Measurements from ENCODE around the gene SYCE3. TPM values are rescaled to one million over a fixed set of nuclear protein-coding genes. Genes with fewer than 3 reads are reported as not detected.

SYCE3 gene
- total RNA-seq, 2 experiments from 2014 or later, result 0.87 to 1.0 TPM

DNA sequence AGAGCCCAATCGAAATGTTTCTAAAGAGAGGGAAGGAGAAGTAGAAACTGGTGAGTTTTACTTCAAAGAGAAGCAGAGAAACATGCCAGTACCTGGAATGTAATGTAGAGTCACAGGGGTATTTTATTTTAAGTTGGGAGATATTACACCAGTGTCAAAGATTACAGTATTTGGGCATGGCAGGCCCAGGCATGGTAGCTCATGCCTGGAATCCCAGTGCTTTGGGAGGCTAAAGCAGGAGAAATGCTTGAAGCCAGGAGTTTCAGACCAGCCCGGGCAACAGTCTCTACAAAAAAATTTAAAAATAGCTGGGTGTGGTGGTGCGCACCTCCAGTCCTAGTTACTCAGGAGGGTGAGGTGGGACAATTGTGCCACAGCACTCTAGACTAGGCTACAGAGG lies 2.7 kb downstream of the SYCE3 start:
- Mint-ChIP-seq H3K4me1 (ENCODE audit: low read depth) (peaks cover 15% of the 10 kb centered on the region), H3K36me3 (no peaks in the 10 kb centered on the region), H3K4me3 (no peak overlapping the region), H3K9me3 (no peaks in the 10 kb centered on the region), H3K27ac (no peak overlapping the region), H3K27me3 (no peaks in the 10 kb centered on the region)
- ChIA-PET POLR2A (interaction anchor here (1.4 kb wide), 2 partner anchors 34 to 51 kb away, joined by 3 to 4 read pairs; partner anchors contain the start of gene SCO2), CTCF (interaction anchor here (0.6 to 1.3 kb wide), 2 partner anchors 34 to 36 kb away, joined by 3 to 5 read pairs; partner anchors contain the start of gene SCO2)
- no peak for DNase-seq
- intact Hi-C loops (cut with micrococcal nuclease), result loop anchor here (10.0 kb wide), 1 partner anchor 55 kb away; no protein-coding TSS in a partner anchor

DNA sequence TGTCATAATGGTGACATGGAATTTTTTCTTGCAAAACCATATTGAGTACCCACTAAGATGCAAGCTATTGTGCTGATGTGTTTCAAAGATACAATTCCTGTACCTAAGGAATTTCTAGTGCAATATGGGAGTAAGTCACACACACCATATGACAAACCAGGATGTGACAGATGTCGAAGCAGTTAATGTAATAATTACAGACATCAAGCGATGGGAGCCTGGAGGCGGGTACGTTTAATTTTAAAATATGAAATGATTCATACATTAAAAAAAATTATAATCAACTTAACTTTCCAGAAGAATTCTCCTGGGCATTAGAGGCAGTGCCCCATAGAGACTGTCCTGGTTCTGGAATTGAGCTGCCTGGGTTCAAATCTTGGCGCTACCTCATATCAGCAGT lies 6.0 kb downstream of the SYCE3 start:
- intact Hi-C loops (cut with micrococcal nuclease), result no loop called here
- no peak for DNase-seq
- H3K36me3 Mint-ChIP-seq, result no peaks in the 10 kb centered on the region
- POLR2A ChIA-PET, result no interaction called here
- CTCF ChIA-PET, result interaction anchor here (1.3 to 2.7 kb wide), 3 partner anchors 9 to 64 kb away, joined by 3 to 11 read pairs (median 3); no protein-coding TSS in a partner anchor
- H3K4me3 Mint-ChIP-seq, result no peak overlapping the region
- H3K9me3 Mint-ChIP-seq, result no peaks in the 10 kb centered on the region
- no peaks in the 10 kb centered on the region for H3K27me3 Mint-ChIP-seq
- H3K27ac Mint-ChIP-seq, result no peak overlapping the region
- peaks cover 3% of the 10 kb centered on the region for H3K4me1 Mint-ChIP-seq (ENCODE audit: low read depth)

DNA sequence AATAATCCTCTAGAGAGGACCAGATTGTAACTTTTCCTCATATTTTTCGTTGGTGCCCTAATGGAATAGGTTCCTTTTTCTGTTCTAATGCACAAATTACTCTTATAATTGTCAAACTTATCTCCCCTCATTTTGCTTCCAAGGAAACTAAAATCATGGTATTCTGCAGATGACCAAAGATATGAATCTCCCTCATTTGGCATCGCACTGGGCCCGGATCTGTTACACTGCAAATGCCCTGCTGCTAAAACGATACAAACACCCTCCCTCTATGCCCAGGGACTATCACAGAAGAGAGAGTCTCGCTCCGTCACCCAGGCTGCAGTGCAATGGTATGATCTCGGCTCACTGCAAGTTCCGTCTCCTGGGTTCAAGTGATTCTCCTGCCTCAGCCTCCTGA lies 9.4 kb downstream of the SYCE3 start:
- intact Hi-C loops (cut with micrococcal nuclease), result no loop called here
- no peaks in the 10 kb centered on the region for H3K9me3 Mint-ChIP-seq
- H3K4me1 Mint-ChIP-seq (ENCODE audit: low read depth), result peaks cover 14% of the 10 kb centered on the region
- no peaks in the 10 kb centered on the region for H3K27me3 Mint-ChIP-seq
- POLR2A ChIA-PET, result no interaction called here
- H3K36me3 Mint-ChIP-seq, result peaks cover 2% of the 10 kb centered on the region
- no peak overlapping the region for H3K27ac Mint-ChIP-seq
- CTCF ChIA-PET, result no interaction called here
- no peak for DNase-seq
- H3K4me3 Mint-ChIP-seq, result no peak overlapping the region

DNA sequence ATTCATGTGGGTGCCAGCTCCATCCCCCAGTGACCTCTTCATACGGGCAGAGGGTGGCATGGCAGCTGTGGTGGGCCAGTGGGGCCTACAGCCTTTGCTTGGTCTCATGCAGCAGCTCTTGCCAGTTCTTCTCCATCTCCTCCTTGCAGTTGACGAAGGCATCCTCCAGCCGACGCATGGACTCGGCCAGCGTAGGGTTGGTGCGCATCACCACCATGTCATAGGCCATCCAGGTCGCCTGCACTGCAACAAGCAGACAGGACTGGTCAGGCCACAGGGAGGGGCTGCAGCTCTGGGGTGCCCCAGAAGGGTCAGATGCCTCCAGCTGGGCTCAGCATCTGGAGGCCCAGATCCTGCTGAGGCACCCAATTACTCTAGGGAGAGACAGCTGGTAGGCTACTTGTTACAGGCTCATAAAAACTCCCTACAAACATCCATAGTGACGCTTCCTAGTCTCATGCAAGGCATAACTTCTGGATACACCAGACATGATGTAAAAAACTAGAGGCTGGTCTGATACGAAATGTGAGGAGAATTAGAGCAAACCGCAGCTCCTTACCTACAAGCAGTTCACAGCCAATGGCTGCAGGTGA lies 11.5 kb downstream of the SYCE3 start:
- intact Hi-C loops (cut with micrococcal nuclease), result no loop called here
- H3K27me3 Mint-ChIP-seq, result no peaks in the 10 kb centered on the region
- no peak overlapping the region for H3K27ac Mint-ChIP-seq
- peaks cover 18% of the 10 kb centered on the region for H3K4me1 Mint-ChIP-seq (ENCODE audit: low read depth)
- no peak for DNase-seq
- POLR2A ChIA-PET, result interaction anchor here (1.2 to 7.5 kb wide), 4 partner anchors 12 to 76 kb away, joined by 3 to 71 read pairs (median 6); partner anchors contain the start of genes ARSA, SCO2 and TYMP
- H3K4me3 Mint-ChIP-seq, result no peak overlapping the region
- H3K36me3 Mint-ChIP-seq, result peaks cover 2% of the 10 kb centered on the region
- H3K9me3 Mint-ChIP-seq, result no peaks in the 10 kb centered on the region
- CTCF ChIA-PET, result interaction anchor here (1.6 to 2.8 kb wide), 2 partner anchors 12 to 26 kb away, joined by 9 to 13 read pairs; partner anchors contain the start of genes SCO2 and SYCE3

DNA sequence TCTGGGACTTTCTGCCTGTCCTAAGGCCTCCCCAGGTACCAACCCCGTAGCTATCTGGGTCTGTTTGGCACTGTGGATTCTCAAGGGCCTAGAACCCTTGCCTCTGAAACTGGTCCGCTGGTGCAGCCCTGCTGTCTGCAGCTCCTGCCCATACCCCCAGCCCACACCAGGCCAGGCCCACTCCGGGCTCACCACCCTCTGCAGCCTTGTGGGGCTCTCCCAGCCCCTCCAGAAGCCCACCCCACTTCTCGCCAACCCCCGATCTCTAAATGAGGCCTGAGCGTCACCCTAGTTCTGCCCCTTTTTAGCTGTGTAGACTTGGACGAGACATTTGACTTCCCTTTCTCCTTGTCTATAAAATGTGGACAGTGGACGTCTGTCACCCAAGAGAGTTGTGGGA lies 12.3 kb downstream of the SYCE3 start:
- H3K27me3 Mint-ChIP-seq, result no peaks in the 10 kb centered on the region
- H3K4me1 Mint-ChIP-seq (ENCODE audit: low read depth), result peaks cover 27% of the 10 kb centered on the region
- H3K27ac Mint-ChIP-seq, result no peak overlapping the region
- peaks cover 2% of the 10 kb centered on the region for H3K36me3 Mint-ChIP-seq
- intact Hi-C loops (cut with micrococcal nuclease), result no loop called here
- ChIA-PET POLR2A (interaction anchor here (1.2 to 7.5 kb wide), 4 partner anchors 11 to 77 kb away, joined by 3 to 71 read pairs (median 6); partner anchors contain the start of genes ARSA, SCO2 and TYMP), CTCF (interaction anchor here (0.6 to 2.8 kb wide), 4 partner anchors 13 to 71 kb away, joined by 3 to 13 read pairs (median 6); partner anchors contain the start of genes SCO2 and SYCE3)
- no peaks in the 10 kb centered on the region for H3K9me3 Mint-ChIP-seq
- no peak for DNase-seq
- H3K4me3 Mint-ChIP-seq, result peak overlapping the region; percentile 29

DNA sequence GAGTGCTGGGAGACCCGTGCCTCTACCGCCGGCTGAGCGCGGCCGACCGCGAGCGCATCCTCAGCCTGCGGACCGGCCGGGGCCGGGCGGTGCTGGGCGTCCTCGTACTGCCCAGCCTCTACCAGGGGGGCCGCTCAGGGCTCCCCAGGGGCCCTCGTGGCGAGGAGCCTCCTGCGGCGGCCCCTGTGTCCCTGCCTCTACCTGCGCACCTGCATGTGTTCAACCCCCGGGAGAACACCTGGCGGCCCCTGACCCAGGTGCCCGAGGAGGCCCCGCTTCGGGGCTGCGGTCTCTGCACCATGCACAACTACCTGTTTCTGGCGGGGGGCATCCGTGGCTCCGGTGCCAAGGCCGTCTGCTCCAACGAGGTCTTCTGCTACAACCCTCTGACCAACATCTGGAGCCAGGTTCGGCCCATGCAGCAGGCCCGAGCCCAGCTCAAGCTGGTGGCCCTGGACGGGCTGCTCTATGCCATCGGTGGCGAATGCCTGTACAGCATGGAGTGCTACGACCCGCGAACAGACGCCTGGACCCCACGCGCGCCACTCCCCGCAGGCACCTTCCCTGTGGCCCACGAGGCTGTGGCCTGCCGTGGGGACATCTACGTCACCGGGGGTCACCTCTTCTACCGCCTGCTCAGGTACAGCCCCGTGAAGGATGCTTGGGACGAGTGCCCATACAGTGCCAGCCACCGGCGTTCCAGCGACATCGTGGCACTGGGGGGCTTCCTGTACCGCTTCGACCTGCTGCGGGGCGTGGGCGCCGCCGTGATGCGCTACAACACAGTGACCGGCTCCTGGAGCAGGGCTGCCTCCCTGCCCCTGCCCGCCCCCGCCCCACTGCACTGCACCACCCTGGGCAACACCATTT lies 13.6 kb downstream of the SYCE3 start:
- ChIA-PET CTCF (interaction anchor here (0.8 to 4.9 kb wide), 12 partner anchors 8 to 72 kb away, joined by 3 to 46 read pairs (median 4); partner anchors contain the start of genes CHKB, LMF2, NCAPH2 and SCO2), POLR2A (interaction anchor here (0.8 to 7.5 kb wide), 8 partner anchors 10 to 72 kb away, joined by 4 to 71 read pairs (median 10); partner anchors contain the start of genes SCO2, SYCE3 and TYMP)
- H3K27ac Mint-ChIP-seq, result peak overlapping the region; percentile 83
- no peaks in the 10 kb centered on the region for H3K9me3 Mint-ChIP-seq
- H3K4me3 Mint-ChIP-seq, result peak overlapping the region; percentile 76
- no peaks in the 10 kb centered on the region for H3K27me3 Mint-ChIP-seq
- peaks cover 2% of the 10 kb centered on the region for H3K36me3 Mint-ChIP-seq
- intact Hi-C loops (cut with micrococcal nuclease), result loop anchor here (1.0 kb wide), 1 partner anchor 13 kb away; the partner anchor contains the start of gene SYCE3
- peaks cover 38% of the 10 kb centered on the region for H3K4me1 Mint-ChIP-seq (ENCODE audit: low read depth)
- no peak for DNase-seq

DNA sequence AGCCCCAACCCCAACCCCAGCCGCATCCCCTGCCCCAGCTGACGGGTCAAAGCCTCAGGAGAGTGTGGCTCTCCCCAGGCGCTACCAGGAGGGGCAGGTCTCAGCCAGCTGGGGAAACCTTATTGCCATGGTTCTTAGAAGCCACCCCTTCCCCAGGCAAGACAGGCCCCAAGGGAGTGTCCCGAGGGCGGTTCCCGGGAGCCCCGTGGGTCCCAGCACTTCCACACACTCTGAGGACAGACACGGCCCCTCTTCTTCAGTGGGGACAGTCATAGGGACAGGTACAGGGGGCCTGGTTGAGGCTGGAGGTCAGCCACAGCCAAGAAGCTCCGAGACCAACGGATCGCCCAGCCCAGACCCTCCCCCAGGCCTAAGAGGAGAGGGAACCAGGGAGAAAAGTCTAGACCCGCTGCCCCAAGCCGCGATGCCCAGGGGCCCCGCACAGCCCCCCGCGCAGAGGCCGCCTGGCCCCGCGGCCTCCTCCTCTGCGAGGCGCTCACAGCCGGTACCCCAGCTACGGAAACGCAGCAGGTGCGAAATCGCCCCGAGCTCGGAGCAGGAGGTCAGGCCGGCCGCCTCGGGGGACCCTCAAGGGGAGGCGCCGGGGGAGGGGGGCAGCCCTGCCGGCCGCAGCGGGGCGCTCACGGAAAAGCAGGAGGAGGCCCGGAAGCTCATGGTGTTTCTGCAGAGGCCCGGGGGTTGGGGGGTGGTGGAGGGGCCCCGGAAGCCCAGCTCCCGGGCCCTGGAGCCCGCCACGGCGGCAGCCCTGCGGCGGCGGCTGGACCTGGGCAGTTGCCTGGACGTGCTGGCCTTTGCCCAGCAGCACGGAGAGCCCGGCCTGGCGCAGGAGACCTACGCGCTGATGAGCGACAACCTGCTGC lies 14.4 kb downstream of the SYCE3 start:
- DNase-seq, result peak; percentile 73
- Mint-ChIP-seq H3K27ac (peak overlapping the region; percentile 78), H3K9me3 (no peaks in the 10 kb centered on the region), H3K36me3 (peaks cover 2% of the 10 kb centered on the region), H3K4me1 (ENCODE audit: low read depth) (peaks cover 38% of the 10 kb centered on the region), H3K27me3 (no peaks in the 10 kb centered on the region), H3K4me3 (peak overlapping the region; percentile 73)
- intact Hi-C loops (cut with micrococcal nuclease), result loop anchor here (1.0 kb wide), 1 partner anchor 14 kb away; the partner anchor contains the start of gene SYCE3
- ChIA-PET POLR2A (interaction anchor here (0.8 to 7.5 kb wide), 8 partner anchors 9 to 73 kb away, joined by 4 to 71 read pairs (median 10); partner anchors contain the start of genes SCO2, SYCE3 and TYMP), CTCF (interaction anchor here (0.8 to 4.9 kb wide), 14 partner anchors 9 to 79 kb away, joined by 3 to 46 read pairs (median 4); partner anchors contain the start of genes ARSA, CHKB, LMF2 and NCAPH2)

DNA sequence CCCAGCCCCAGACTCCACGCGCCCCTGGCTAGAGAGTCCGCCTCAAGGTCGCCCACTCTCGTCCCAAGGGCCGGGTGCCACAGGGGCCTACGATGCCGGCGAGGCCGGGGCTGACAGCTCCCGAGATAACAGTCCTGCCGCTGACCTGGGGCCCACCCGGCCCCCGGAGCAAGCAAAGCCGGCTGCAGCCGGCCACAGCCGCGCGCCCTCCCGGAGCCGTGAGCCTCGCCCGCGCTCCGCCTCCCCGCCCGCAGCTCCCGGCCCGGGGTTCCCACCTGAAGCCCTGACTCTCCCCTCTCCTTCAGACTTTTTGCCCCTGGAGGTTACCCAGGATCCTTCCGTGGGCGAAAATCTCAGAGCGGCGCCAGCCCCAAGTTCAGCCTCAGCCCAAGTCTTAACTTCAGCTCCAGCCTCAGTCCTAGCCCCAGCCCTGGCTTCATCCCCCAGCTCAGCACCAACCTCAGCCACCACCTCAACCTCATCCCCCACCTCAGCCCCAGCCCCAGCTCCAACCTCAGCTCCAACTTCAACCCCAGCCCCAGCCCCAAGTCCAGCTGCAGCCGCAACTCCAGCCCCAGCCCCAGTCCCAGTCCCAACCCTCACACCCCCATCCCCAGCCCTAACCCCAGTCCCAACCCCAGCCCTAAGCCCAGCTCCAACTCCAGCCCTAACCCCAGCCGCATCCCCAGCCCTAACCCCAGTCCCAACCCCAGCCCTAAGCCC lies 15.3 kb downstream of the SYCE3 start:
- Mint-ChIP-seq H3K9me3 (peaks cover 2% of the 10 kb centered on the region), H3K27me3 (no peaks in the 10 kb centered on the region), H3K36me3 (peaks cover 5% of the 10 kb centered on the region), H3K4me1 (ENCODE audit: low read depth) (peaks cover 42% of the 10 kb centered on the region), H3K27ac (no peak overlapping the region), H3K4me3 (no peak overlapping the region)
- POLR2A ChIA-PET, result interaction anchor here (0.8 to 7.5 kb wide), 7 partner anchors 8 to 73 kb away, joined by 4 to 71 read pairs (median 11); partner anchors contain the start of genes SCO2, SYCE3 and TYMP
- DNase-seq, result no peak
- intact Hi-C loops (cut with micrococcal nuclease), result no loop called here
- CTCF ChIA-PET, result interaction anchor here (0.9 to 4.9 kb wide), 9 partner anchors 8 to 80 kb away, joined by 3 to 46 read pairs (median 11); partner anchors contain the start of genes ARSA, CHKB, SCO2 and SYCE3

DNA sequence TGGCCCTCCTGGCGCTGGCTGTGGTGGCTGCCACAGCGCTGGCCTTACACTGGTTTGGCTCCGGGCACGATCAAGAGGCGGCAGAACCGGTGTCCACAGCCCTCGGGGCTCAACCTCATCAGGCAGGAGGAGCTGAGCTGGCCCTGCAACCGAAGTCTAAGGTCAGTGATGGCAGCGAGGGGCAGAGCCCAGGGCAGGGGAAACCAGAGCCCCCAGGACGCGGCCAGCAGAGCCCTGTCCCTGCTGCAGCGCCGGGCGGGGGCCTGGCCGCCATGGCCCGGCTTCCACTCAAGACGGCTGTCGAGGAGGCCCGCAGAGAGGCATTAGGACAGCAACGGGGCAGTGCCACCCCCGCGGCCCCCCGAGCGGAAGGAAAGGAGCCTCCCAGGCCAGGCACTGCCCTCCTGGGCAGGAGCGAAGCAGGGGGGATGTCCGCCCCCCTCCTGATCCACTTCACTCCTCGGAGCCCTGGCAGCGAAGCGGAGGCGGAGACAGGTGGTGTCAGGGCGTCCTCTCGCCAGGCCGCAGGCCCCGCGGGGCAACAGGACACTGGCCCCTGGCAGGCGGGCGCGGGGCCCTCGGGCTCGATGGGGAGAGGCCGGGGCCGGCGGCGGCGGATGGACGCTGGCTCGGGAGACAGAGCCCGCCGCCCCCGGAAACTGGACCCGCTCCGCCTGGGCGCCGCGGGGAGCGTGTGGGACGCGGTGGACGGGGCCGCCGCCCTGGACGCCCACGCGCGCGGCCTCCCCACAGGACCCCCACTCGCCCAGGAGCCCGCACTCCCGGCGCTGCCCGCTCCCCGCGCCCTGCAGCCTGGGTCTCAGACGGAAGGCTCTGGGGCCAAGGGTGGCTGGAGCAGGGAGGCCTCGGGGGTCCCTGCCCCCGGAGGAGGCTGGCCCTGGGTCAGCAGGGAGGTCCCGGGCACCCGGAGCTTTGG lies 16.1 kb downstream of the SYCE3 start:
- peaks cover 5% of the 10 kb centered on the region for H3K36me3 Mint-ChIP-seq
- intact Hi-C loops (cut with micrococcal nuclease), result no loop called here
- H3K4me1 Mint-ChIP-seq (ENCODE audit: low read depth), result peaks cover 50% of the 10 kb centered on the region
- H3K27ac Mint-ChIP-seq, result peak overlapping the region; percentile 64
- peak overlapping the region; percentile 46 for H3K4me3 Mint-ChIP-seq
- H3K9me3 Mint-ChIP-seq, result peaks cover 2% of the 10 kb centered on the region
- POLR2A ChIA-PET, result interaction anchor here (2.2 to 7.5 kb wide), 3 partner anchors 7 to 20 kb away, joined by 9 to 71 read pairs (median 22); partner anchors contain the start of genes SCO2 and TYMP
- DNase-seq, result no peak
- CTCF ChIA-PET, result interaction anchor here (1.5 to 4.9 kb wide), 7 partner anchors 11 to 75 kb away, joined by 5 to 46 read pairs (median 11); partner anchors contain the start of genes SCO2 and SYCE3
- H3K27me3 Mint-ChIP-seq, result no peaks in the 10 kb centered on the region

All from activated CD4-positive, alpha-beta memory T cell treated with anti-CD3 and anti-CD28 coated beads for 36 hours (primary cell).